ENCODE data around the gene ACTMAP.
A peak's percentile ranks its signal among the peaks of the same experiment; 100 is the strongest.

ACTMAP gene

GRCh38 chr19:40692212-40692551 lies 58.1 kb downstream of the ACTMAP start:
- POLR2A ChIA-PET = interaction anchor here (1.1 to 2.3 kb wide), 5 partner anchors 10 to 86 kb away, joined by 4 to 16 read pairs (median 5); partner anchors contain the start of genes COQ8B, ITPKC and RAB4B
- H3K27ac ChIP-seq (ENCODE audit: extremely low read depth, low read depth, low read length) = no peak overlapping the region
- peak; percentile 77; the same call in 1 of the 2 replicates for TF ChIP-seq ZBTB6 (tag by site-specific recombination; IDR thresholded peaks at IDR 0.05)
- TF ChIP-seq ZNF645 (tag by site-specific recombination; IDR thresholded peaks at IDR 0.05) = no peak
- TF ChIP-seq ZNF792 (tag by site-specific recombination; IDR thresholded peaks at IDR 0.05) = no peak
- TF ChIP-seq, protein P1, sequence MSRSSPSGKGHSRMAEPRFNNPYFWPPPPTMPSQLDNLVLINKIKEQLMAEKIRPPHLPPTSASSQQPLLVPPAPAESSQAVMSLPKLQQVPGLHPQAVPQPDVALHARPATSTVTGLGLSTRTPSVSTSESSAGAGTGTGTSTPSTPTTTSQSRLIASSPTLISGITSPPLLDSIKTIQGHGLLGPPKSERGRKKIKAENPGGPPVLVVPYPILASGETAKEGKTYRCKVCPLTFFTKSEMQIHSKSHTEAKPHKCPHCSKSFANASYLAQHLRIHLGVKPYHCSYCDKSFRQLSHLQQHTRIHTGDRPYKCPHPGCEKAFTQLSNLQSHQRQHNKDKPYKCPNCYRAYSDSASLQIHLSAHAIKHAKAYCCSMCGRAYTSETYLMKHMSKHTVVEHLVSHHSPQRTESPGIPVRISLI (tag by site-specific recombination; IDR thresholded peaks at IDR 0.05) = no peak
- TF ChIP-seq ZFHX2 (tag by site-specific recombination; conservative IDR thresholded peaks at IDR 0.05) = peak; percentile 89
- no peak for TF ChIP-seq HOXA7 (CRISPR knock-in tag; IDR thresholded peaks at IDR 0.05; ENCODE audit: borderline replicate concordance)
- no peak for TF ChIP-seq ZFP69B (tag by site-specific recombination; IDR thresholded peaks at IDR 0.05)
- TF ChIP-seq GLI4 (tag by site-specific recombination; IDR thresholded peaks at IDR 0.05) = no peak
- no peak for TF ChIP-seq BCL11A (tag by site-specific recombination; IDR thresholded peaks at IDR 0.05; ENCODE audit: low read depth)
- no peak for TF ChIP-seq ZNF791 (tag by site-specific recombination; IDR thresholded peaks at IDR 0.05)
- peak; percentile 86 for TF ChIP-seq EGR2 (tag by site-specific recombination; IDR thresholded peaks at IDR 0.05; ENCODE audit: low read depth)
- no peaks in the 10 kb centered on the region for H3K9me3 ChIP-seq (ENCODE audit: control insufficient read depth, insufficient read depth, low read depth, low read length)
- CTCF ChIA-PET = interaction anchor here (0.8 to 1.3 kb wide), 2 partner anchors 24 to 143 kb away, joined by 3 to 4 read pairs; partner anchors contain the start of gene COQ8B
- H3K4me1 ChIP-seq (ENCODE audit: control insufficient read depth, insufficient read depth, low read length) = peaks cover 16% of the 10 kb centered on the region
- H3K36me3 ChIP-seq (ENCODE audit: control insufficient read depth in 2 of 2, insufficient read depth in 1 of 2, low read length in 2 of 2) = peaks cover 28 to 34% of the 10 kb centered on the region in 2 experiments
- no peak overlapping the region for H3K4me3 ChIP-seq (ENCODE audit: low read depth, low read length)

- ChIA-PET CTCF (interaction anchor here (0.8 to 1.3 kb wide), 4 partner anchors 25 to 143 kb away, joined by 3 to 5 read pairs (median 4); partner anchors contain the start of gene COQ8B), POLR2A (interaction anchor here (1.1 to 2.3 kb wide), 6 partner anchors 8 to 86 kb away, joined by 4 to 16 read pairs (median 9); partner anchors contain the start of genes ACTMAP, COQ8B, ITPKC and RAB4B)
- TF ChIP-seq GLIS1 (tag by site-specific recombination; IDR thresholded peaks at IDR 0.05) = peak; percentile 46
- peak; percentile 10; the same call in 1 of the 2 replicates for TF ChIP-seq ZNF366 (tag by site-specific recombination; conservative IDR thresholded peaks at IDR 0.05)
- TF ChIP-seq, protein P2, sequence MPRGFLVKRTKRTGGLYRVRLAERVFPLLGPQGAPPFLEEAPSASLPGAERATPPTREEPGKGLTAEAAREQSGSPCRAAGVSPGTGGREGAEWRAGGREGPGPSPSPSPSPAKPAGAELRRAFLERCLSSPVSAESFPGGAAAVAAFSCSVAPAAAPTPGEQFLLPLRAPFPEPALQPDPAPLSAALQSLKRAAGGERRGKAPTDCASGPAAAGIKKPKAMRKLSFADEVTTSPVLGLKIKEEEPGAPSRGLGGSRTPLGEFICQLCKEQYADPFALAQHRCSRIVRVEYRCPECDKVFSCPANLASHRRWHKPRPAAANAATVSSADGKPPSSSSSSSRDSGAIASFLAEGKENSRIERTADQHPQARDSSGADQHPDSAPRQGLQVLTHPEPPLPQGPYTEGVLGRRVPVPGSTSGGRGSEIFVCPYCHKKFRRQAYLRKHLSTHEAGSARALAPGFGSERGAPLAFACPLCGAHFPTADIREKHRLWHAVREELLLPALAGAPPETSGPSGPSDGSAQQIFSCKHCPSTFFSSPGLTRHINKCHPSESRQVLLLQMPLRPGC (tag by site-specific recombination; IDR thresholded peaks at IDR 0.05) = no peak
- TF ChIP-seq ZNF677 (tag by site-specific recombination; IDR thresholded peaks at IDR 0.05) = 0 out of 2 replicates have a peak, but pooled peaks have one; percentile 4
- TF ChIP-seq ZNF658 (tag by site-specific recombination; IDR thresholded peaks at IDR 0.05) = no peak
- TF ChIP-seq, protein P3, sequence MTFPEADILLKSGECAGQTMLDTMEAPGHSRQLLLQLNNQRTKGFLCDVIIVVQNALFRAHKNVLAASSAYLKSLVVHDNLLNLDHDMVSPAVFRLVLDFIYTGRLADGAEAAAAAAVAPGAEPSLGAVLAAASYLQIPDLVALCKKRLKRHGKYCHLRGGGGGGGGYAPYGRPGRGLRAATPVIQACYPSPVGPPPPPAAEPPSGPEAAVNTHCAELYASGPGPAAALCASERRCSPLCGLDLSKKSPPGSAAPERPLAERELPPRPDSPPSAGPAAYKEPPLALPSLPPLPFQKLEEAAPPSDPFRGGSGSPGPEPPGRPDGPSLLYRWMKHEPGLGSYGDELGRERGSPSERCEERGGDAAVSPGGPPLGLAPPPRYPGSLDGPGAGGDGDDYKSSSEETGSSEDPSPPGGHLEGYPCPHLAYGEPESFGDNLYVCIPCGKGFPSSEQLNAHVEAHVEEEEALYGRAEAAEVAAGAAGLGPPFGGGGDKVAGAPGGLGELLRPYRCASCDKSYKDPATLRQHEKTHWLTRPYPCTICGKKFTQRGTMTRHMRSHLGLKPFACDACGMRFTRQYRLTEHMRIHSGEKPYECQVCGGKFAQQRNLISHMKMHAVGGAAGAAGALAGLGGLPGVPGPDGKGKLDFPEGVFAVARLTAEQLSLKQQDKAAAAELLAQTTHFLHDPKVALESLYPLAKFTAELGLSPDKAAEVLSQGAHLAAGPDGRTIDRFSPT (tag by site-specific recombination; IDR thresholded peaks at IDR 0.05) = 0 out of 2 replicates have a peak, but pooled peaks have one; percentile 81
- TF ChIP-seq ZNF10 (tag by site-specific recombination; IDR thresholded peaks at IDR 0.05) = peak; percentile 14; the same call in 1 of the 2 replicates
- peak; percentile 9; the same call in 1 of the 2 replicates for TF ChIP-seq ZNF398 (tag by site-specific recombination; IDR thresholded peaks at IDR 0.05)
- peak; percentile 11; the same call in 1 of the 2 replicates for TF ChIP-seq ZBTB48 (tag by site-specific recombination; IDR thresholded peaks at IDR 0.05)
- TF ChIP-seq ZSCAN16 (tag by site-specific recombination; IDR thresholded peaks at IDR 0.05) = 0 out of 2 replicates have a peak, but pooled peaks have one; percentile 0
- TF ChIP-seq ZNF223 (tag by site-specific recombination; IDR thresholded peaks at IDR 0.05) = peak; percentile 96
- TF ChIP-seq GLIS2 (tag by site-specific recombination; IDR thresholded peaks at IDR 0.05) = peak; percentile 45; the same call in 1 of the 2 replicates
- no peak for TF ChIP-seq ZBTB21 (tag by site-specific recombination; IDR thresholded peaks at IDR 0.05)
- TF ChIP-seq ZIC2 (tag by site-specific recombination; IDR thresholded peaks at IDR 0.05) = peak; percentile 77
These were observed 58.7 kb downstream of the ACTMAP start for GRCh38 chr19:40691421-40692211.

More at GRCh38 chr19:40691421-40692211, 58.7 kb downstream of the ACTMAP start:
- peaks cover 24 to 39% of the 10 kb centered on the region in 2 experiments for H3K36me3 ChIP-seq (ENCODE audit: control insufficient read depth in 2 of 2, insufficient read depth in 1 of 2, low read length in 2 of 2)
- peak overlapping the region; percentile 80; the same call in 1 of the 2 replicates for H3K27ac ChIP-seq (ENCODE audit: extremely low read depth, low read depth, low read length)
- H3K4me3 ChIP-seq (ENCODE audit: low read depth, low read length) = no peak overlapping the region
- peaks cover 16% of the 10 kb centered on the region for H3K4me1 ChIP-seq (ENCODE audit: control insufficient read depth, insufficient read depth, low read length)
- H3K9me3 ChIP-seq (ENCODE audit: control insufficient read depth, insufficient read depth, low read depth, low read length) = no peaks in the 10 kb centered on the region
